ENCODE data around the gene SIPA1L3.

- TF ChIP-seq CTCF (IDR thresholded peaks at IDR 0.05; ENCODE audit: low read length): no peak
- TF ChIP-seq EZH2 (IDR thresholded peaks at IDR 0.05; ENCODE audit: borderline replicate concordance, low read length): no peak
Observed at GRCh38 chr19:38081547-38082255, 174.7 kb downstream of the SIPA1L3 start.

All from OCI-LY1 (cell line).